ENCODE results near the gene HSPD1. TPM values are rescaled to one million over a fixed set of nuclear protein-coding genes. Genes with fewer than 3 reads are reported as not detected.

The HSPD1 gene
- total and polyA plus RNA-seq, 2 of the 13 experiments (the other 11 are each of a cell fraction or from before 2014, with no cell fraction given): 685 to 2,610 TPM

DNA sequence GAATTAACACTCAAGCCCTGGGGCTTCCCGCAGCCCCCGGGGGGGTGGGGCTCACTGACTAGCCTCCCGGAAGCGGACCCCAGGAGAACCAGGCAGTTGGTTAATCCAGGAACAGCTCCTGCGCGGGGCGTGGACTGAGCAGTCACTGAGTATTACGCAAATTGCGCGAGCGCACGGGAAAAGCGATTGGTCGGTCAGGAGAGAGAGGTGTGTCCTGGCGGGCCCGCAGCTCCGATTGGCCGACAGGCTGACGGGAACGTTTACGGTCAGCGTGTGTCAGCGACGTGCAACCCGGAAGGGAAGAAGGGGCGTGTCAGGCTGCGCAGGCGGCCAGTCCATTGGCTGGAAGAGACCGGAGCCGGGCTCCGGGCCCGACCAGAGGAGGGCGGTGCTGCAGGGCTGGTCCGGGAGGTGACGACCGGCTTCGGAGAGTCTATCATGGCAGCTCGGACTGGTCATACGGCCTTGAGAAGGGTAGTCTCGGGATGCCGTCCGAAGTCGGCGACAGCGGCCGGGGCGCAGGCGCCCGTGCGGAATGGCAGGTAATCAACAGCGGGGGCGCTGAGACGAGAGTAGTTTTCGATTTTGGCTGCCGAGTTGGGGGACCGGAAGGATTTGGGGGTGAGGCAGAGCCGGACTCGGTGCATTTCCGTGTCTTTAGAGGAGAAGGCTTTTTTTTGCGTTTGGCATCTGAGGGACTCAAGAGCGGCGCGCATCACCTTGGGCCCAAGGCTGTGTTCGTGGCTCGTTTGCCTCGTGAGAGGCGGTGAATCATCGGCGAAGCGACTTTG, 46.3 kb downstream of the HSPD1 start, which contains the start of gene COQ10B (continued):
- TF ChIP-seq SALL2 (CRISPR knock-in tag; IDR thresholded peaks at IDR 0.05): no peak
- TF ChIP-seq ATAD3A (CRISPR knock-in tag; IDR thresholded peaks at IDR 0.05): no peak
- no peak for TF ChIP-seq HMGA1 (CRISPR knock-in tag; conservative IDR thresholded peaks at IDR 0.05)
- TF ChIP-seq MAX (IDR thresholded peaks at IDR 0.05): peak; percentile 91
- TF ChIP-seq YY1 (IDR thresholded peaks at IDR 0.05; ENCODE audit: insufficient read depth, insufficient replicate concordance, low read depth, low read length): peak; percentile 90
- TF ChIP-seq, protein P1, sequence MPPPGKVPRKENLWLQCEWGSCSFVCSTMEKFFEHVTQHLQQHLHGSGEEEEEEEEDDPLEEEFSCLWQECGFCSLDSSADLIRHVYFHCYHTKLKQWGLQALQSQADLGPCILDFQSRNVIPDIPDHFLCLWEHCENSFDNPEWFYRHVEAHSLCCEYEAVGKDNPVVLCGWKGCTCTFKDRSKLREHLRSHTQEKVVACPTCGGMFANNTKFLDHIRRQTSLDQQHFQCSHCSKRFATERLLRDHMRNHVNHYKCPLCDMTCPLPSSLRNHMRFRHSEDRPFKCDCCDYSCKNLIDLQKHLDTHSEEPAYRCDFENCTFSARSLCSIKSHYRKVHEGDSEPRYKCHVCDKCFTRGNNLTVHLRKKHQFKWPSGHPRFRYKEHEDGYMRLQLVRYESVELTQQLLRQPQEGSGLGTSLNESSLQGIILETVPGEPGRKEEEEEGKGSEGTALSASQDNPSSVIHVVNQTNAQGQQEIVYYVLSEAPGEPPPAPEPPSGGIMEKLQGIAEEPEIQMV (CRISPR knock-in tag; IDR thresholded peaks at IDR 0.05; ENCODE audit: low read depth): peak; percentile 65
- TF ChIP-seq, protein P2, sequence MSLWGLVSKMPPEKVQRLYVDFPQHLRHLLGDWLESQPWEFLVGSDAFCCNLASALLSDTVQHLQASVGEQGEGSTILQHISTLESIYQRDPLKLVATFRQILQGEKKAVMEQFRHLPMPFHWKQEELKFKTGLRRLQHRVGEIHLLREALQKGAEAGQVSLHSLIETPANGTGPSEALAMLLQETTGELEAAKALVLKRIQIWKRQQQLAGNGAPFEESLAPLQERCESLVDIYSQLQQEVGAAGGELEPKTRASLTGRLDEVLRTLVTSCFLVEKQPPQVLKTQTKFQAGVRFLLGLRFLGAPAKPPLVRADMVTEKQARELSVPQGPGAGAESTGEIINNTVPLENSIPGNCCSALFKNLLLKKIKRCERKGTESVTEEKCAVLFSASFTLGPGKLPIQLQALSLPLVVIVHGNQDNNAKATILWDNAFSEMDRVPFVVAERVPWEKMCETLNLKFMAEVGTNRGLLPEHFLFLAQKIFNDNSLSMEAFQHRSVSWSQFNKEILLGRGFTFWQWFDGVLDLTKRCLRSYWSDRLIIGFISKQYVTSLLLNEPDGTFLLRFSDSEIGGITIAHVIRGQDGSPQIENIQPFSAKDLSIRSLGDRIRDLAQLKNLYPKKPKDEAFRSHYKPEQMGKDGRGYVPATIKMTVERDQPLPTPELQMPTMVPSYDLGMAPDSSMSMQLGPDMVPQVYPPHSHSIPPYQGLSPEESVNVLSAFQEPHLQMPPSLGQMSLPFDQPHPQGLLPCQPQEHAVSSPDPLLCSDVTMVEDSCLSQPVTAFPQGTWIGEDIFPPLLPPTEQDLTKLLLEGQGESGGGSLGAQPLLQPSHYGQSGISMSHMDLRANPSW (CRISPR knock-in tag; IDR thresholded peaks at IDR 0.05; ENCODE audit: borderline replicate concordance): peak; percentile 94; the same call in 1 of the 2 replicates
- TF ChIP-seq, protein P3, sequence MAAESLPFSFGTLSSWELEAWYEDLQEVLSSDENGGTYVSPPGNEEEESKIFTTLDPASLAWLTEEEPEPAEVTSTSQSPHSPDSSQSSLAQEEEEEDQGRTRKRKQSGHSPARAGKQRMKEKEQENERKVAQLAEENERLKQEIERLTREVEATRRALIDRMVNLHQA (CRISPR knock-in tag; IDR thresholded peaks at IDR 0.05): no peak
- TF ChIP-seq FOXA3 (CRISPR knock-in tag; IDR thresholded peaks at IDR 0.05): no peak; the same call in 1 of the 2 replicates
- TF ChIP-seq KDM5A (IDR thresholded peaks at IDR 0.05; ENCODE audit: borderline replicate concordance, low read length): peak; percentile 83
- no peak for TF ChIP-seq ZFP37 (CRISPR knock-in tag; IDR thresholded peaks at IDR 0.05; ENCODE audit: borderline replicate concordance)
- TF ChIP-seq SRY (CRISPR knock-in tag; IDR thresholded peaks at IDR 0.05): peak; percentile 83
- peak; percentile 78; the same call in 1 of the 2 replicates for TF ChIP-seq NR0B2 (CRISPR knock-in tag; IDR thresholded peaks at IDR 0.05)
- peak; percentile 34 for TF ChIP-seq PHF5A (CRISPR knock-in tag; IDR thresholded peaks at IDR 0.05; ENCODE audit: low read depth, unreplicated experiment)
